SK-N-MC (cell line): ENCODE results near the gene VSIR.

ENCODE experiments used
- DNase-seq: peaks from one replicate; pipeline ENCODE4 v3.0.0-alpha.2; 2011; ENCODE audit warnings: low read depth, low spot score
- H3K27ac ChIP-seq: fragments of 200-600 bp; sonication (generic); 2 replicates; pipeline ENCODE4 v1.5.1; 2016; ENCODE audit warnings: mixed run types
- H3K36me3 ChIP-seq: fragments of 200-600 bp; sonication (generic); 2 replicates; pipeline ENCODE4 v1.6.1; 2017; ENCODE audit warnings: antibody characterized with exemption, low read length, mixed read lengths; ENCODE audit not compliant: insufficient read depth
- H3K4me3 ChIP-seq: fragments of 200-600 bp; sonication (generic); 2 replicates; pipeline ENCODE4 v1.5.1; 2016
- H3K9ac ChIP-seq: fragments of 200-600 bp; sonication (generic); 2 replicates; pipeline ENCODE4 v1.8.0; 2017; ENCODE audit warnings: mixed run types, mixed read lengths; ENCODE audit not compliant: insufficient read length
- H3K9me3 ChIP-seq: fragments of 200-600 bp; sonication (generic); 2 replicates; pipeline ENCODE4 v1.6.1; 2017; ENCODE audit warnings: low read depth, mild to moderate bottlenecking, antibody characterized with exemption, low read length, moderate library complexity, mixed read lengths
- EZH2 ChIP-seq: fragments of 200-600 bp; sonication (generic); IDR thresholded peaks from one replicate; pipeline ENCODE4 v1.6.1; 2017; ENCODE audit warnings: antibody characterized with exemption
- FOXP2 ChIP-seq: optimal IDR thresholded peaks from 2 replicates; pipeline ENCODE3; 2011; ENCODE audit warnings: mild to moderate bottlenecking, moderate library complexity; ENCODE audit not compliant: insufficient read depth; ENCODE audit errors: extremely low read length, control extremely low read depth
- POLR2AphosphoS5 ChIP-seq: IDR thresholded peaks from 2 replicates; pipeline ENCODE4 v1.6.1; 2012; ENCODE audit warnings: mild to moderate bottlenecking, low read depth, low read length, borderline replicate concordance

VSIR gene

DNA sequence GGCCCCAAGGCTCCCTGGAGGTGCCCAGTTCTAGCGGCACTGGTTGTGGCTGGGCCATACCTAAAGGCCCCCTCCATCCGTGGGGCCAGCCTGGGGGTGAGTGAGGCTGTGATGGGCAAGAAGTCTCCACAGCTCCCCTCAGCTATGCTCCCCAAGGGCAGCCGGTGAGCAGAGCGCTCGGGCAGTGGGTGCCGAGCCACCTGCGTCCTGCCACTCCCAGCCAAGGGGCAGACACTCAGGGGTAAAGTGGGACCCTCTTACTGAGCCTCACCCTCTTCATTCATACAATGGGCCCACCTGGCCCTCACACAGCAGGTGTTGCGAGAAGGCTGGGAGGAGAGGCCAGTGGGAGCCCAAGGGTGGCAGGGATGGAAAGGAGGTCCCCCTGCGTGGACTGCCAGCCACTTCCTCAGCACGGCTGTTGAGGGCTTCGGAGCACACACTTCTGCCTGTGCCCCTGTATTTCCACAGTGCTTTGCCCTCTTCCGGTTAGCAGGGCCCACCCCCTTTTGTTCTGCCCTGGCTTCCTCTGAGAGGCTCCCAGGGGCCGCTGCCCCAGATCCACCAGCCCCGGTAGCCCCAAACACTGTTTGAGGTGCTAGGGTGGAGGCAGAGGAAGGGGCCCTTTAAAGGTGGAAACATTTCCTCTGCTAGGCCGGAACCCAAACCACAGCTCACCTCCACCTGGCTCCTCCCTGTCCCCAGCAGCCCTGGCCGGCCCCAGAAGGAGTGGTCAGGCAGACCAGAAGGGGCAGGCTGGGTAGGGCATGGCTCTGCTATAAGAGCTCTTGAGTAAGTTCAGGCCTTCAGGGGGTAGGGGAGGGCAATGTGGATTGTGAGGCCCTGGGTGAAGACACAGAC lies 37.4 kb downstream of the VSIR start:
- no peak overlapping the region for H3K4me3 ChIP-seq
- DNase-seq, result no peak

DNA sequence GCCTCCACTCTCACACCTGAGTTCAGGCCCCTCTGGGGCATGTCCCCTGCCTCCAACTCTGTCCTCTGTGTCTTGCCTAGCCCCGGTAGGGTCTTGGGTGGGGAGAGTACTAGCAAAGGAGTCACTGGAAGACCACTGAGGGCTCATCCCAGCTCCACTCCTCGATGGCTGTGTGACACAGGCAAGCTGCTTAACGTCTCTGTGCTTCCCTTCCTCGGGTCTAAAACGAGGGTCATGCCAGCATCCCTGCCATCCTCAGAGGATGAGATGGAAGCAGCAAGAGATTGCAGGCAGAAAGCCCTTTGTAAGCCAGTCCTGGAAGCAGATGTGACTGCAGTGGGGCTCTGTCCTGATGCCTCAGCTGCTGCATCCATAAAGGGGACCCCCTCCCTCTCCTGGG lies 38.5 kb downstream of the VSIR start:
- no peak overlapping the region for H3K4me3 ChIP-seq
- no peak overlapping the region for H3K9ac ChIP-seq
- H3K9me3 ChIP-seq, result no peaks in the 10 kb centered on the region
- H3K36me3 ChIP-seq, result no peaks in the 10 kb centered on the region
- no peak overlapping the region for H3K27ac ChIP-seq
- no peak for DNase-seq
- TF ChIP-seq FOXP2 (no peak), EZH2 (no peak), POLR2AphosphoS5 (no peak)

More for the DNA sequence above, 37.4 kb downstream of the VSIR start:
- Histone ChIP-seq H3K27ac (no peak overlapping the region), H3K9me3 (no peaks in the 10 kb centered on the region), H3K36me3 (no peaks in the 10 kb centered on the region), H3K9ac (no peak overlapping the region)
- TF ChIP-seq EZH2 (no peak), FOXP2 (no peak), POLR2AphosphoS5 (no peak)

DNA sequence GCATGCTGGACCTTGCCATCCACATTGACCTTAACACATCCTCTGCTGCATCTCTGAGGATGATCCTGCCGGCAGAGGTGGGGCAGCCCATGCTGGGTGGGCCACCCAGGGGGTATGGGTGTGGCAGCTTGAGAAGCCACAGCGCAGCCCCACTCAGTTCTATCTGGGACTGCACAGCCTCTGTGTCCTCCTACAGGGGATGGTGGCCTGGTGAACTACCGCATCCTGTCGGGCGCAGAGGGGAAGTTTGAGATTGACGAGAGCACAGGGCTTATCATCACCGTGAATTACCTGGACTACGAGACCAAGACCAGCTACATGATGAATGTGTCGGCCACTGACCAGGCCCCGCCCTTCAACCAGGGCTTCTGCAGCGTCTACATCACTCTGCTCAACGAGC lies 41.5 kb downstream of the VSIR start:
- Histone ChIP-seq H3K9ac (no peak overlapping the region), H3K4me3 (no peak overlapping the region), H3K9me3 (no peaks in the 10 kb centered on the region), H3K27ac (no peak overlapping the region), H3K36me3 (no peaks in the 10 kb centered on the region)
- no peak for DNase-seq
- TF ChIP-seq POLR2AphosphoS5, result no peak
- TF ChIP-seq FOXP2, result no peak
- TF ChIP-seq EZH2, result no peak

- no peak overlapping the region for H3K9ac ChIP-seq
- no peak overlapping the region for H3K4me3 ChIP-seq
- TF ChIP-seq FOXP2, result no peak
- no peak for TF ChIP-seq POLR2AphosphoS5
- no peak for TF ChIP-seq EZH2
- no peaks in the 10 kb centered on the region for H3K36me3 ChIP-seq
- DNase-seq, result no peak
- no peak overlapping the region for H3K27ac ChIP-seq
- H3K9me3 ChIP-seq, result no peaks in the 10 kb centered on the region
Measured at GRCh38 chr10:71729161-71729636, 44.1 kb downstream of the VSIR start.

DNA sequence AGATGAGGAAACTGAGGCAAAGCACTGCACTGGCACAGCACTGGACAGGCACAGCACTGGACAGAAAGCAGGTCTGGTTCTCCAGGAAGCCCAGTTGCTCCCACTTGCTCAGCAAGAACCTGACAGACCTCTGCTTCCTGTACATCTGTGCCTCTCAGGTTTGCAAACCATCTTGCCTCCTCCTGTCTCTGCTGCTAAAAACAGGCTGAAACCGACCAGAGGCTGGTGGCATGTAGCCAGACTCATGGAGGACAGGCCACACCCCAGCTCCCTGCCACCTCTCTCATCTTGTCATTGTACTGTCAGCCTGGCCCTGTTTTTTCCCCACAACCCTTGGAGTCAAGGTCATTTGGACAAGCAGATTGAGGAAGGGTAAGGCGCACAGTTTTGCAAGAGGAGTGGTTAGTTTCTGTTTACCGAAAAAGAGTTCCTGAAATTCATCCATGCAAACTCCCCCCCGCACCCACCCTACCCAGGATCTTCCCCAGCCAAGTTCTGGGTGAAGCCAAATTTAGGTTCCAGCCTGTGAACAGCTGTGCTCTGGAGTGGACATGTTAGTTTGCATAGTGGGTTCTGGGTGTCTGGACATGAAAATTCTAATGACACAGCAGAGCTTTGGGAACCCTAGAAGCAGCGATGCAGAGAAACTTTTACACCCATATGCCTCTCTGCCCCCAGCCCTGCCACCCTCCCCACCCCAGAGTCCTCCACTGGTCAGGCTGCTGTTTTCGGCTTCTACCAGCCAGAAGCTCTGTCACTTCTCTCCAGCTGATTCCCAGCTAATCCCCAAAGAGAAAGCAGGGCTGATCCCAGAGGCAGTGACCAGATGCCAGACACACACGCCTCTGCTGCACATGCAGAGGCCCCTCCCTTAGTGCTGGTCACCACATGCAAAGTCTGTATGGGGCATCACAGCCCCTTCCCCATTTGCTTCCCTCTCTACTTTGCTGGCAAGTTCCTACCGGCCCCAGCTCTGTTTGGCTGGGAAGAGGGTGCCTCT lies 45.3 kb downstream of the VSIR start:
- no peak for DNase-seq
- TF ChIP-seq POLR2AphosphoS5 (no peak), EZH2 (no peak), FOXP2 (no peak)
- no peaks in the 10 kb centered on the region for H3K36me3 ChIP-seq
- H3K9ac ChIP-seq, result no peak overlapping the region
- no peak overlapping the region for H3K4me3 ChIP-seq
- no peak overlapping the region for H3K27ac ChIP-seq
- no peaks in the 10 kb centered on the region for H3K9me3 ChIP-seq

- DNase-seq, result no peak
- Histone ChIP-seq H3K4me3 (no peak overlapping the region), H3K9me3 (no peaks in the 10 kb centered on the region), H3K27ac (no peak overlapping the region), H3K9ac (no peak overlapping the region), H3K36me3 (no peaks in the 10 kb centered on the region)
- TF ChIP-seq FOXP2 (no peak), EZH2 (no peak), POLR2AphosphoS5 (no peak)
Measured at GRCh38 chr10:71727105-71727737, 46.1 kb downstream of the VSIR start.

DNA sequence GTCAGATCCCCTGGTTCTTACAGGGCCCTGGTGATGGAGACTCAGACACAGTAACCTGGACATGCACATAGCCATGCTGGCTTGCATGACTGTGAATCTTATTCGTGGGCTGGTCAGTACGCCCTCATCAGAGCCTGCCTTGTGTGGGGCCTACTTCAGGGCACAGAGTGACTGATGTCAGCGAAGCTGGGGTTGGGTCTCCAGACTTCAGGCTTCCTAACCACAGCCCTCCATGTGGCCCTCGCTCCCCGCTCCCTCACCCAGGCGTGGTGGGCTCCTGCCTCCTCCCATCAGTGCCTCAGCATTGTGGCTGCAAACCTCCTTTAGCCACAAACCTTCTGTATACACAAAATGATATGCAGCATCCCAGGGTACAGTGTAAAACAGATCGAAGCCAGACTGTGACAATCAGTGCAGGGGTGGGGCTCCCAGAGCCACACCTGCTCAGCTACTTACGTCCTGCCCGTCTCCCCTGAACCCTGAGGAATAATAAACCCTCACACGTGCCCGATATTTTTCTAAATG lies 46.7 kb downstream of the VSIR start:
- no peaks in the 10 kb centered on the region for H3K9me3 ChIP-seq
- no peak overlapping the region for H3K4me3 ChIP-seq
- H3K27ac ChIP-seq, result no peak overlapping the region
- no peak for TF ChIP-seq POLR2AphosphoS5
- TF ChIP-seq FOXP2, result no peak
- TF ChIP-seq EZH2, result no peak
- no peak for DNase-seq
- H3K36me3 ChIP-seq, result no peaks in the 10 kb centered on the region
- H3K9ac ChIP-seq, result no peak overlapping the region
